Endothelial cell of umbilical vein (primary cell): Measurements from ENCODE around the gene SERPIND1.

Experiments used
- EZH2 ChIP-seq: IDR thresholded peaks from 2 replicates; pipeline ENCODE4 v1.6.1; 2012; ENCODE audit warnings: borderline replicate concordance, low read depth, mild to moderate bottlenecking, moderate library complexity, low read length, inconsistent platforms; ENCODE audit not compliant: severe bottlenecking
- GATA2 ChIP-seq: IDR thresholded peaks from 2 replicates; pipeline ENCODE4 v1.7.0; 2011; ENCODE audit warnings: low read depth, mild to moderate bottlenecking, moderate library complexity, mixed read lengths, low read length; ENCODE audit not compliant: insufficient read length, insufficient read depth
- JUN ChIP-seq: IDR thresholded peaks from 2 replicates; pipeline ENCODE4 v1.6.1; 2011; ENCODE audit warnings: borderline replicate concordance, low read depth; ENCODE audit not compliant: insufficient read length, insufficient read depth
- MYC ChIP-seq: IDR thresholded peaks from one replicate; pipeline ENCODE4 v1.6.1; 2011; ENCODE audit warnings: mild to moderate bottlenecking, low read depth, low read length
- POLR2A ChIP-seq: IDR thresholded peaks from 2 replicates; pipeline ENCODE4 v1.6.1; 2012; ENCODE audit warnings: low read depth, mild to moderate bottlenecking, control low read depth, low read length
- TF ChIP-seq, protein P1 (sequence below), 2 donors: IDR thresholded peaks; 1 replicate in 1 of 2; 2 replicates in 1 of 2; pipeline ENCODE4 v1.5.1; 2011; ENCODE audit warnings: low read length in 2 of 2, mild to moderate bottlenecking in 2 of 2, moderate library complexity in 2 of 2, control low read depth in 1 of 2, inconsistent platforms in 1 of 2, low read depth in 1 of 2; ENCODE audit not compliant: insufficient read depth in 1 of 2; ENCODE audit errors: extremely low read depth in 1 of 2
- TF ChIP-seq, protein P2 (sequence below): IDR thresholded peaks from 2 replicates; pipeline ENCODE4 v1.6.1; 2011; ENCODE audit not compliant: insufficient read depth, insufficient read length

DNA sequence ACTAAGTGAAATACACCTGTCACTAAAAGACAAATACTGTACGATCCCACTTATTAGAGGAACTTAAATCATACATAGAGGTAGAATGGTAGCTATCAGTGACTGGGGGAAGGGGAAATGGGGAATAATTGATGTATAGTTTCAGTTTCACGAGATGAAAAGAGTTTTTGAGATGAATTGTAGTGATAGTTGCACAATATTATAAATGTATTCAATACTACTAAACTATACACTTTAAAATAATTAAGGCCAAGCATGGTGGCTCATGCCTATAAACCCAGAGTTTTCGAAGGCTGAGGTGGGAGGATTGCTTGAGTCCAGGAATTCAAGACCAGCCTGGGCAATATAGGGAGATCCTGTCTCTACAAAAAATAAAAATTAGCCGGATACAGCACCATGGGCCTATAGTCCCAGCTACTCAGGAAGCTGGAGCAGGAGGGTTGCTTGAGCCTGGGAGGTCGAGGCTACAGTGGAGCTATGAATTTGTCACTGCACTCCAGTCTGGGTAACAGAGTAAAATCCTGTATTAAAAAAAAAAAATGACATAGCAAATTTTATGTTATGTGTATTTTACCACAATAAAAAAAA lies 40.4 kb downstream of the SERPIND1 start:
- TF ChIP-seq, protein P1, sequence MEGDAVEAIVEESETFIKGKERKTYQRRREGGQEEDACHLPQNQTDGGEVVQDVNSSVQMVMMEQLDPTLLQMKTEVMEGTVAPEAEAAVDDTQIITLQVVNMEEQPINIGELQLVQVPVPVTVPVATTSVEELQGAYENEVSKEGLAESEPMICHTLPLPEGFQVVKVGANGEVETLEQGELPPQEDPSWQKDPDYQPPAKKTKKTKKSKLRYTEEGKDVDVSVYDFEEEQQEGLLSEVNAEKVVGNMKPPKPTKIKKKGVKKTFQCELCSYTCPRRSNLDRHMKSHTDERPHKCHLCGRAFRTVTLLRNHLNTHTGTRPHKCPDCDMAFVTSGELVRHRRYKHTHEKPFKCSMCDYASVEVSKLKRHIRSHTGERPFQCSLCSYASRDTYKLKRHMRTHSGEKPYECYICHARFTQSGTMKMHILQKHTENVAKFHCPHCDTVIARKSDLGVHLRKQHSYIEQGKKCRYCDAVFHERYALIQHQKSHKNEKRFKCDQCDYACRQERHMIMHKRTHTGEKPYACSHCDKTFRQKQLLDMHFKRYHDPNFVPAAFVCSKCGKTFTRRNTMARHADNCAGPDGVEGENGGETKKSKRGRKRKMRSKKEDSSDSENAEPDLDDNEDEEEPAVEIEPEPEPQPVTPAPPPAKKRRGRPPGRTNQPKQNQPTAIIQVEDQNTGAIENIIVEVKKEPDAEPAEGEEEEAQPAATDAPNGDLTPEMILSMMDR (IDR thresholded peaks at IDR 0.05; ENCODE audit: extremely low read depth in 1 of 2, insufficient read depth in 1 of 2, low read depth in 1 of 2, low read length in 2 of 2): no peak
- TF ChIP-seq POLR2A (no peak), MYC (no peak), GATA2 (no peak), JUN (no peak), EZH2 (no peak)
- TF ChIP-seq, protein P2, sequence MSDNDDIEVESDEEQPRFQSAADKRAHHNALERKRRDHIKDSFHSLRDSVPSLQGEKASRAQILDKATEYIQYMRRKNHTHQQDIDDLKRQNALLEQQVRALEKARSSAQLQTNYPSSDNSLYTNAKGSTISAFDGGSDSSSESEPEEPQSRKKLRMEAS: no peak
